Uterus (tissue), 4 donors: ENCODE measurements around the gene SP140. TPM values are rescaled to one million over a fixed set of nuclear protein-coding genes. Genes with fewer than 3 reads are reported as not detected.

Experiments used
- DNase-seq, 2 donors: peaks; one replicate each; pipeline ENCODE4 v3.0.0-alpha.2; 2019 to 2020
- H3K27ac ChIP-seq, 2 donors: fragments of 200-600 bp; sonication (generic); 1 replicate in 1 of 2; 2 replicates in 1 of 2; pipeline ENCODE4 v1.5.1; 2016 to 2018
- H3K27me3 ChIP-seq, 2 donors: fragments of 200-600 bp; sonication (generic); one replicate each; pipeline ENCODE4 v1.5.1; 2018 to 2019; ENCODE audit warnings: control low read depth in 1 of 2
- H3K36me3 ChIP-seq, 2 donors: fragments of 200-600 bp; sonication (generic); one replicate each; pipeline ENCODE4 v1.5.1; 2019; ENCODE audit warnings: control low read depth in 1 of 2
- H3K4me1 ChIP-seq, 2 donors: fragments of 200-600 bp; sonication (generic); one replicate each; pipeline ENCODE4 v1.5.1; 2018 to 2019; ENCODE audit warnings: control low read depth in 1 of 2
- H3K4me3 ChIP-seq, 2 donors: fragments of 200-600 bp; sonication (generic); 1 replicate in 1 of 2; 2 replicates in 1 of 2; pipeline ENCODE4 v1.5.1; 2018 to 2019; ENCODE audit warnings: mild to moderate bottlenecking in 1 of 2
- H3K9me3 ChIP-seq, 2 donors: fragments of 200-600 bp; sonication (generic); one replicate each; pipeline ENCODE4 v1.5.1; 2019; ENCODE audit warnings: control low read depth in 1 of 2
- POLR2A ChIP-seq, 2 donors: fragments of 450-650 bp; IDR thresholded peaks; one replicate each; pipeline ENCODE4 v1.6.1; 2016; ENCODE audit warnings: antibody characterized with exemption in 2 of 2, mild to moderate bottlenecking in 1 of 2, moderate library complexity in 1 of 2
- intact Hi-C: fragments of 100-400 bp; cut with DNase I; formaldehyde crosslinking; loops from one replicate; pipeline ENCODE4 v1.15.1; 2023; ENCODE audit warnings: low total_unique reads
- total RNA-seq, 4 donors: library from RNA; depleted of rRNA in 3 of 4; stranded (reverse); fragments of >200 nt in 3 of 4; gene quantifications; one replicate each; pipeline versions ENCODE4 v1.1.0 to v1.2.4, GENCODE V29; 2014 to 2023
- TF ChIP-seq, protein P1 (sequence below), 4 experiments: fragments of 200-600 bp in 2 of 4; fragments of 450-650 bp in 2 of 4; sonication (generic) in 2 of 4; IDR thresholded peaks; one replicate each; pipeline ENCODE4 v1.5.1; 2016 to 2019; ENCODE audit warnings: antibody characterized with exemption in 4 of 4, mild to moderate bottlenecking in 2 of 4, moderate library complexity in 1 of 4
- donor health status: DM: yes; HTN: yes; CAD: no.

Gene SP140
- total RNA-seq, 4 donors from 2014 or later, result 0.77 to 1.1 (median 0.97) TPM; not detected in 1

GRCh38 chr2:230346465-230346864 is 120.9 kb downstream of the SP140 start:
- Histone ChIP-seq H3K4me1 (no peaks in the 10 kb centered on the region), H3K27ac (no peak overlapping the region), H3K4me3 (no peak overlapping the region), H3K27me3 (no peaks in the 10 kb centered on the region), H3K36me3 (no peaks in the 10 kb centered on the region), H3K9me3 (no peaks in the 10 kb centered on the region)
- intact Hi-C loops, result no loop called here
- no peak for DNase-seq
- TF ChIP-seq POLR2A (IDR thresholded peaks at IDR 0.05), result no peak
- TF ChIP-seq, protein P1, sequence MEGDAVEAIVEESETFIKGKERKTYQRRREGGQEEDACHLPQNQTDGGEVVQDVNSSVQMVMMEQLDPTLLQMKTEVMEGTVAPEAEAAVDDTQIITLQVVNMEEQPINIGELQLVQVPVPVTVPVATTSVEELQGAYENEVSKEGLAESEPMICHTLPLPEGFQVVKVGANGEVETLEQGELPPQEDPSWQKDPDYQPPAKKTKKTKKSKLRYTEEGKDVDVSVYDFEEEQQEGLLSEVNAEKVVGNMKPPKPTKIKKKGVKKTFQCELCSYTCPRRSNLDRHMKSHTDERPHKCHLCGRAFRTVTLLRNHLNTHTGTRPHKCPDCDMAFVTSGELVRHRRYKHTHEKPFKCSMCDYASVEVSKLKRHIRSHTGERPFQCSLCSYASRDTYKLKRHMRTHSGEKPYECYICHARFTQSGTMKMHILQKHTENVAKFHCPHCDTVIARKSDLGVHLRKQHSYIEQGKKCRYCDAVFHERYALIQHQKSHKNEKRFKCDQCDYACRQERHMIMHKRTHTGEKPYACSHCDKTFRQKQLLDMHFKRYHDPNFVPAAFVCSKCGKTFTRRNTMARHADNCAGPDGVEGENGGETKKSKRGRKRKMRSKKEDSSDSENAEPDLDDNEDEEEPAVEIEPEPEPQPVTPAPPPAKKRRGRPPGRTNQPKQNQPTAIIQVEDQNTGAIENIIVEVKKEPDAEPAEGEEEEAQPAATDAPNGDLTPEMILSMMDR (IDR thresholded peaks at IDR 0.05), result no peak

GRCh38 chr2:230346921-230347533 is 121.5 kb downstream of the SP140 start:
- TF ChIP-seq, protein P1 (IDR thresholded peaks at IDR 0.05), result no peak
- no peak for TF ChIP-seq POLR2A (IDR thresholded peaks at IDR 0.05)

DNA sequence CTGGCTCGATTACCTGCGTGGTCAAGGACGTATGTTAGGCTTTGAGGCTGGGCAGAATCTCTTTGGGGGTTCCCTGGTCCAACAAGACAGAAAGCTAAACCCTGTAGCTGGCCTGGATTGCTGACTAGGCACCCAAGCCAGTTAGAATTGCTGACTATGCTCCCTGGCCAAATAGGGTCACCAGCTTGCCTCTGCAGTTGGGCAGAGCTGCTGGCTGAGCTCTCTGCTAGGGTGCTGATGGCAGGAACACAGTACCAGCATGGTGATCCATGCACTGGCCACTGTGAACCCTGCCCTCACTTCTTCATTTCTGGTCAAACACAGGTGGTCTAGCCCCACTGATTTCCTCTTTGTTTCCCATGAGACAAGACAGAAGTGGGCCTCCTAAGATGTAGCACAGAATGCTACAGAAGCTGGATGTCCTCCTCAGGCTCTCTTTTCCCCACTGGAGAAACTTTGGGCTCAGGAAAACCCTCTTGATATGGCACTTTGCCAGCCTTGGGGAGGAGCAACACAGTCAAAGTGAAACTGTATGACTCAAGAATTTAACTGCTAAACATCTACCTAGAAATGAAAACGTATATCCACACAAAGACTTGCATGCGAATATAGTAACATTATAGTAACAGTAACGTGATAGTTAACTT is 122.2 kb downstream of the SP140 start:
- Histone ChIP-seq H3K27ac (no peak overlapping the region), H3K27me3 (no peaks in the 10 kb centered on the region), H3K4me3 (no peak overlapping the region), H3K36me3 (no peaks in the 10 kb centered on the region), H3K9me3 (no peaks in the 10 kb centered on the region), H3K4me1 (no peaks in the 10 kb centered on the region)
- DNase-seq, result no peak
- intact Hi-C loops, result no loop called here
- TF ChIP-seq, protein P1 (IDR thresholded peaks at IDR 0.05), result no peak
- TF ChIP-seq POLR2A (IDR thresholded peaks at IDR 0.05), result no peak

More at GRCh38 chr2:230346921-230347533, 121.5 kb downstream of the SP140 start:
- no peaks in the 10 kb centered on the region for H3K4me1 ChIP-seq
- no peaks in the 10 kb centered on the region for H3K27me3 ChIP-seq
- intact Hi-C loops, result no loop called here
- H3K4me3 ChIP-seq, result no peak overlapping the region
- DNase-seq, result no peak
- no peaks in the 10 kb centered on the region for H3K36me3 ChIP-seq
- H3K27ac ChIP-seq, result no peak overlapping the region
- no peaks in the 10 kb centered on the region for H3K9me3 ChIP-seq

DNA sequence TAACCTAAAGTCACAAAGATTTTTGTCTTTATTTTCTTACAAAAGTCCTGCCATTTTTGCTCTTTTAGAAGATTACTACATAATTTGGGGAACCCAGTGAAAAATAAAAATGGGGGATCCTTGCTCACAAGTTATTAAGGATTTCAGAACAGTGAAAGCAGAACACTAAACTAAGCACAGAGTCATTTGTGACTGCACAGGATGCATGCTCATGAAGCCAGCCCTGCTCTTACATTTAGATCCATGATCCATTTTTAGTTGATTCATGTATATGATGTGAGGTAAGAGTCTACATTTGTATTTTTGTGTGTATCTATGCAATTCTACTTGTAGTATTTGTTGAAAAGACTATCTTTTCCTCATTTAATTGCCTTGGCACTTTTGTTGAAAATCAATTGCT is 123.3 kb downstream of the SP140 start:
- Histone ChIP-seq H3K27ac (no peak overlapping the region), H3K4me3 (no peak overlapping the region), H3K9me3 (no peaks in the 10 kb centered on the region), H3K27me3 (no peaks in the 10 kb centered on the region), H3K36me3 (no peaks in the 10 kb centered on the region), H3K4me1 (no peaks in the 10 kb centered on the region)
- intact Hi-C loops, result no loop called here
- no peak for TF ChIP-seq POLR2A (IDR thresholded peaks at IDR 0.05)
- TF ChIP-seq, protein P1 (IDR thresholded peaks at IDR 0.05), result no peak
- no peak for DNase-seq

DNA sequence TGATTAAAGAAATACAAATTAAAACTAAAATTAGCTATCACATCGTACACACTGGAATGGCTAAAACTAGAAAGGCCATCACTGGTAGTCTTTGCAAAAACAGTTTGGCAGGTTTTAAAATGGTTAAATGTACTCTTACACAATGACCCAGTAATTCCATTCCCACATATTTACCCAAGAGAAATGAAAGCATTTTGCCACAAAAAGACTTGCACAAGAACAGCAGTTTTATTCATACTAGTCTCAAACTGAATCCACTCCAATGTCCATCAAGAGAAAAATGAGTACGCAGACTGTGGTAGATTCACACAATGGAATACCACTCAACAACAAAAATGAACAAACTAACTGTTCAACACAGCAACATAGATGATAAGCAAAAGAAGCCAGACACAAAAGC is 130.5 kb downstream of the SP140 start:
- H3K27ac ChIP-seq, result no peak overlapping the region
- no peak for DNase-seq
- H3K4me1 ChIP-seq, result no peaks in the 10 kb centered on the region
- H3K27me3 ChIP-seq, result no peaks in the 10 kb centered on the region
- intact Hi-C loops, result no loop called here
- H3K36me3 ChIP-seq, result no peaks in the 10 kb centered on the region
- H3K4me3 ChIP-seq, result no peak overlapping the region
- H3K9me3 ChIP-seq, result no peaks in the 10 kb centered on the region
- TF ChIP-seq POLR2A (IDR thresholded peaks at IDR 0.05), result no peak
- TF ChIP-seq, protein P1 (IDR thresholded peaks at IDR 0.05), result no peak
